ENCODE measurements around the gene ERMP1.

ERMP1 gene

GRCh38 chr9:5750569-5750968 lies 82.3 kb downstream of the ERMP1 start:
- DNase-seq (ENCODE audit: low spot score): no peak
- Histone ChIP-seq H3K14ac (ENCODE audit: low read length) (no peak overlapping the region), H2AK5ac (ENCODE audit: low read depth, low read length) (no peak overlapping the region), H3K4me2 (ENCODE audit: insufficient read depth, low read length, poor library complexity, severe bottlenecking) (no peak overlapping the region), H3K9me3 (replicated peaks in 1 of 2; ENCODE audit: control insufficient read depth in 2 of 2, insufficient read depth in 1 of 2, low read depth in 1 of 2, low read length in 2 of 2) (peaks cover 0 to 14% of the 10 kb centered on the region in 2 donors), H3K9ac (ENCODE audit: low read depth, low read length, poor library complexity) (no peak overlapping the region), H3K4me1 (ENCODE audit: control insufficient read depth in 2 of 2, insufficient read depth in 1 of 2, low read depth in 1 of 2, low read length in 2 of 2) (no peaks in the 10 kb centered on the region), H2BK120ac (ENCODE audit: low read depth, low read length) (no peak overlapping the region), H2BK15ac (ENCODE audit: low read length) (no peak overlapping the region), H2AFZ (ENCODE audit: low read length) (no peak overlapping the region), H3K27me3 (ENCODE audit: control insufficient read depth in 3 of 3, insufficient read depth in 3 of 3, low read depth in 1 of 3, low read length in 3 of 3) (no peaks in the 10 kb centered on the region), H2BK12ac (ENCODE audit: low read length) (no peak overlapping the region), H3K4me3 (ENCODE audit: low read length in 2 of 2) (no peak overlapping the region), H4K8ac (ENCODE audit: low read depth, low read length) (no peak overlapping the region), H2BK5ac (ENCODE audit: low read length) (no peak overlapping the region), H3K23ac (ENCODE audit: low read depth, low read length, poor library complexity) (no peak overlapping the region), H3K4ac (ENCODE audit: low read length) (no peak overlapping the region), H3K36me3 (replicated peaks in 1 of 2; ENCODE audit: control insufficient read depth in 2 of 2, insufficient read depth in 2 of 2, low read length in 2 of 2) (peaks cover 4 to 90% of the 10 kb centered on the region in 2 donors), H4K91ac (ENCODE audit: low read depth, low read length, poor library complexity) (no peak overlapping the region), H3K79me1 (ENCODE audit: low read depth, low read length) (no peaks in the 10 kb centered on the region), H3K27ac (replicated peaks; ENCODE audit: low read length) (no peak overlapping the region), H3K18ac (ENCODE audit: low read length) (no peak overlapping the region)
- WGBS, 2 donors (ENCODE audit: extremely low coverage in 2 of 2, insufficient read length in 2 of 2, insufficient replicate concordance in 1 of 2): no CpG with 5 or more reads among the region's 1 CpG

- H3K18ac ChIP-seq (ENCODE audit: low read length): no peak overlapping the region
- no CpG with 5 or more reads among the region's 4 CpGs for WGBS, 2 donors (ENCODE audit: extremely low coverage in 2 of 2, insufficient read length in 2 of 2, insufficient replicate concordance in 1 of 2)
- H4K8ac ChIP-seq (ENCODE audit: low read depth, low read length): no peak overlapping the region
- H3K9ac ChIP-seq (ENCODE audit: low read depth, low read length, poor library complexity): no peak overlapping the region
- H3K14ac ChIP-seq (ENCODE audit: low read length): no peak overlapping the region
- no peak overlapping the region for H3K4ac ChIP-seq (ENCODE audit: low read length)
- H2AK5ac ChIP-seq (ENCODE audit: low read depth, low read length): no peak overlapping the region
- no peak overlapping the region for H3K23ac ChIP-seq (ENCODE audit: low read depth, low read length, poor library complexity)
- no peak overlapping the region for H2AFZ ChIP-seq (ENCODE audit: low read length)
- H2BK12ac ChIP-seq (ENCODE audit: low read length): no peak overlapping the region
- H3K36me3 ChIP-seq (replicated peaks in 1 of 2; ENCODE audit: control insufficient read depth in 2 of 2, insufficient read depth in 2 of 2, low read length in 2 of 2): peaks cover 4 to 90% of the 10 kb centered on the region in 2 donors
- H2BK5ac ChIP-seq (ENCODE audit: low read length): no peak overlapping the region
- no peak overlapping the region for H4K91ac ChIP-seq (ENCODE audit: low read depth, low read length, poor library complexity)
- H3K27ac ChIP-seq (replicated peaks; ENCODE audit: low read length): no peak overlapping the region
- H3K9me3 ChIP-seq (replicated peaks in 1 of 2; ENCODE audit: control insufficient read depth in 2 of 2, insufficient read depth in 1 of 2, low read depth in 1 of 2, low read length in 2 of 2): peaks cover 0 to 14% of the 10 kb centered on the region in 2 donors
- DNase-seq (ENCODE audit: low spot score): no peak
- H3K4me3 ChIP-seq (ENCODE audit: low read length in 2 of 2): no peak overlapping the region
- H3K27me3 ChIP-seq (ENCODE audit: control insufficient read depth in 3 of 3, insufficient read depth in 3 of 3, low read depth in 1 of 3, low read length in 3 of 3): no peaks in the 10 kb centered on the region
- no peak overlapping the region for H2BK15ac ChIP-seq (ENCODE audit: low read length)
- H3K79me1 ChIP-seq (ENCODE audit: low read depth, low read length): no peaks in the 10 kb centered on the region
- H3K4me2 ChIP-seq (ENCODE audit: insufficient read depth, low read length, poor library complexity, severe bottlenecking): no peak overlapping the region
- H3K4me1 ChIP-seq (ENCODE audit: control insufficient read depth in 2 of 2, insufficient read depth in 1 of 2, low read depth in 1 of 2, low read length in 2 of 2): no peaks in the 10 kb centered on the region
- no peak overlapping the region for H2BK120ac ChIP-seq (ENCODE audit: low read depth, low read length)
Measured at GRCh38 chr9:5749306-5749705, 83.6 kb downstream of the ERMP1 start.

- Histone ChIP-seq H3K9ac (ENCODE audit: low read depth, low read length, poor library complexity) (no peak overlapping the region), H3K27ac (replicated peaks; ENCODE audit: low read length) (no peak overlapping the region), H2BK5ac (ENCODE audit: low read length) (no peak overlapping the region), H3K18ac (ENCODE audit: low read length) (no peak overlapping the region), H2BK120ac (ENCODE audit: low read depth, low read length) (no peak overlapping the region), H4K91ac (ENCODE audit: low read depth, low read length, poor library complexity) (no peak overlapping the region), H3K4me3 (ENCODE audit: low read length in 2 of 2) (no peak overlapping the region), H2BK12ac (ENCODE audit: low read length) (no peak overlapping the region), H2AK5ac (ENCODE audit: low read depth, low read length) (no peak overlapping the region), H3K36me3 (replicated peaks in 1 of 2; ENCODE audit: control insufficient read depth in 2 of 2, insufficient read depth in 2 of 2, low read length in 2 of 2) (peaks cover 4 to 92% of the 10 kb centered on the region in 2 donors), H3K14ac (ENCODE audit: low read length) (no peak overlapping the region), H2AFZ (ENCODE audit: low read length) (no peak overlapping the region), H3K79me1 (ENCODE audit: low read depth, low read length) (no peaks in the 10 kb centered on the region), H3K9me3 (replicated peaks in 1 of 2; ENCODE audit: control insufficient read depth in 2 of 2, insufficient read depth in 1 of 2, low read depth in 1 of 2, low read length in 2 of 2) (peaks cover 0 to 14% of the 10 kb centered on the region in 2 donors), H3K27me3 (ENCODE audit: control insufficient read depth in 3 of 3, insufficient read depth in 3 of 3, low read depth in 1 of 3, low read length in 3 of 3) (no peaks in the 10 kb centered on the region), H3K23ac (ENCODE audit: low read depth, low read length, poor library complexity) (no peak overlapping the region), H3K4ac (ENCODE audit: low read length) (no peak overlapping the region), H3K4me1 (ENCODE audit: control insufficient read depth in 2 of 2, insufficient read depth in 1 of 2, low read depth in 1 of 2, low read length in 2 of 2) (no peaks in the 10 kb centered on the region), H4K8ac (ENCODE audit: low read depth, low read length) (no peak overlapping the region), H2BK15ac (ENCODE audit: low read length) (no peak overlapping the region), H3K4me2 (ENCODE audit: insufficient read depth, low read length, poor library complexity, severe bottlenecking) (no peak overlapping the region)
- DNase-seq (ENCODE audit: low spot score): no peak
- WGBS, 2 donors (ENCODE audit: extremely low coverage in 2 of 2, insufficient read length in 2 of 2, insufficient replicate concordance in 1 of 2): no CpG with 5 or more reads among the region's 1 CpG
Measured at GRCh38 chr9:5748438-5748837, 84.5 kb downstream of the ERMP1 start.

GRCh38 chr9:5743109-5743508 lies 89.8 kb downstream of the ERMP1 start:
- no peak for DNase-seq (ENCODE audit: low spot score)
- no CpG with 5 or more reads among the region's 3 CpGs for WGBS, 2 donors (ENCODE audit: extremely low coverage in 2 of 2, insufficient read length in 2 of 2, insufficient replicate concordance in 1 of 2)
- Histone ChIP-seq H3K79me1 (ENCODE audit: low read depth, low read length) (no peaks in the 10 kb centered on the region), H3K9me3 (replicated peaks in 1 of 2; ENCODE audit: control insufficient read depth in 2 of 2, insufficient read depth in 1 of 2, low read depth in 1 of 2, low read length in 2 of 2) (peaks cover 0 to 23% of the 10 kb centered on the region in 2 donors), H3K23ac (ENCODE audit: low read depth, low read length, poor library complexity) (no peak overlapping the region), H2BK120ac (ENCODE audit: low read depth, low read length) (no peak overlapping the region), H4K91ac (ENCODE audit: low read depth, low read length, poor library complexity) (no peak overlapping the region), H2AFZ (ENCODE audit: low read length) (no peak overlapping the region), H3K4me2 (ENCODE audit: insufficient read depth, low read length, poor library complexity, severe bottlenecking) (no peak overlapping the region), H3K27ac (replicated peaks; ENCODE audit: low read length) (no peak overlapping the region), H3K4ac (ENCODE audit: low read length) (no peak overlapping the region), H3K18ac (ENCODE audit: low read length) (no peak overlapping the region), H3K4me3 (ENCODE audit: low read length in 2 of 2) (no peak overlapping the region), H4K8ac (ENCODE audit: low read depth, low read length) (no peak overlapping the region), H3K27me3 (ENCODE audit: control insufficient read depth in 3 of 3, insufficient read depth in 3 of 3, low read depth in 1 of 3, low read length in 3 of 3) (no peaks in the 10 kb centered on the region), H2AK5ac (ENCODE audit: low read depth, low read length) (no peak overlapping the region), H2BK5ac (ENCODE audit: low read length) (no peak overlapping the region), H3K9ac (ENCODE audit: low read depth, low read length, poor library complexity) (no peak overlapping the region), H3K14ac (ENCODE audit: low read length) (no peak overlapping the region), H3K36me3 (replicated peaks in 1 of 2; ENCODE audit: control insufficient read depth in 2 of 2, insufficient read depth in 2 of 2, low read length in 2 of 2) (peaks cover 2 to 87% of the 10 kb centered on the region in 2 donors), H3K4me1 (ENCODE audit: control insufficient read depth in 2 of 2, insufficient read depth in 1 of 2, low read depth in 1 of 2, low read length in 2 of 2) (no peaks in the 10 kb centered on the region), H2BK15ac (ENCODE audit: low read length) (no peak overlapping the region), H2BK12ac (ENCODE audit: low read length) (no peak overlapping the region)

Measured in neuronal stem cell (in vitro differentiated cells).